ENCODE data around the gene CDH16.

The CDH16 gene

GRCh38 chr16:66917741-66918140, 944 bp downstream of the CDH16 start:
- no peak for TF ChIP-seq CTCF (IDR thresholded peaks at IDR 0.05; ENCODE audit: extremely low read depth, insufficient read depth, missing control alignments)
- DNase-seq (ENCODE audit: low spot score) = no peak
- in situ Hi-C loops (cut with MboI; ENCODE audit: low pct_unique_long_range_greater_than_20kb, low sequenced_read_pairs, unreplicated experiment) = no loop called here

GRCh38 chr16:66916518-66916917, 2.2 kb downstream of the CDH16 start:
- in situ Hi-C loops (cut with MboI; ENCODE audit: low pct_unique_long_range_greater_than_20kb, low sequenced_read_pairs, unreplicated experiment) = no loop called here
- TF ChIP-seq CTCF (IDR thresholded peaks at IDR 0.05; ENCODE audit: extremely low read depth, insufficient read depth, missing control alignments) = no peak
- no peak for DNase-seq (ENCODE audit: low spot score)

GRCh38 chr16:66915041-66915440, 3.6 kb downstream of the CDH16 start:
- in situ Hi-C loops (cut with MboI; ENCODE audit: low pct_unique_long_range_greater_than_20kb, low sequenced_read_pairs, unreplicated experiment) = no loop called here
- TF ChIP-seq CTCF (IDR thresholded peaks at IDR 0.05; ENCODE audit: extremely low read depth, insufficient read depth, missing control alignments) = no peak
- no peak for DNase-seq (ENCODE audit: low spot score)

- no peak for DNase-seq (ENCODE audit: low spot score)
- in situ Hi-C loops (cut with MboI; ENCODE audit: low pct_unique_long_range_greater_than_20kb, low sequenced_read_pairs, unreplicated experiment) = no loop called here
- TF ChIP-seq CTCF (IDR thresholded peaks at IDR 0.05; ENCODE audit: extremely low read depth, insufficient read depth, missing control alignments) = no peak
Observed at GRCh38 chr16:66914541-66914940, 4.1 kb downstream of the CDH16 start.

- in situ Hi-C loops (cut with MboI; ENCODE audit: low pct_unique_long_range_greater_than_20kb, low sequenced_read_pairs, unreplicated experiment) = no loop called here
- DNase-seq (ENCODE audit: low spot score) = no peak
Observed at GRCh38 chr16:66913711-66914110, 5.0 kb downstream of the CDH16 start.

GRCh38 chr16:66913081-66913480, 5.6 kb downstream of the CDH16 start:
- in situ Hi-C loops (cut with MboI; ENCODE audit: low pct_unique_long_range_greater_than_20kb, low sequenced_read_pairs, unreplicated experiment) = no loop called here
- TF ChIP-seq CTCF (IDR thresholded peaks at IDR 0.05; ENCODE audit: extremely low read depth, insufficient read depth, missing control alignments) = no peak

More at GRCh38 chr16:66913711-66914110, 5.0 kb downstream of the CDH16 start:
- TF ChIP-seq CTCF (IDR thresholded peaks at IDR 0.05; ENCODE audit: extremely low read depth, insufficient read depth, missing control alignments) = no peak

GRCh38 chr16:66911801-66912200, 6.9 kb downstream of the CDH16 start:
- DNase-seq (ENCODE audit: low spot score) = no peak
- in situ Hi-C loops (cut with MboI; ENCODE audit: low pct_unique_long_range_greater_than_20kb, low sequenced_read_pairs, unreplicated experiment) = no loop called here
- no peak for TF ChIP-seq CTCF (IDR thresholded peaks at IDR 0.05; ENCODE audit: extremely low read depth, insufficient read depth, missing control alignments)

More at GRCh38 chr16:66913081-66913480, 5.6 kb downstream of the CDH16 start:
- DNase-seq (ENCODE audit: low spot score) = no peak

Data from GM13977 (cell line).